Activated CD8-positive, alpha-beta memory T cell treated with anti-CD3 and anti-CD28 coated beads, Interleukin-2, amount 10 ng/mL, durations not matched to agents 7 days and 5 days (primary cell): ENCODE results near the gene BANP. TPM values are rescaled to one million over a fixed set of nuclear protein-coding genes. Genes with fewer than 3 reads are reported as not detected.
"Not testable (repeated sequence)": the region's sequence is repeated elsewhere in the genome, so short reads cannot be mapped to it uniquely, and the experiment has no call there.

Experiments used
- ATAC-seq: fragments of 150-1000 bp; cut with Tn5 transposase; one replicate; pipeline ENCODE4 v1.10.0; 2021; ENCODE audit warnings: moderate library complexity
- CTCF ChIA-PET: fragments of 350-600 bp; sonication (Branson Sonifier 250); formaldehyde crosslinking; loops from one replicate; lab custom pipeline; 2021; ENCODE audit warnings: antibody characterized with exemption; lab: Charles Lee
- DNase-seq: peaks from one replicate; pipeline ENCODE4 v3.0.0-alpha.2; 2020
- H3K27ac Mint-ChIP-seq: one replicate; pipeline ENCODE4 v1.8.0; 2021; ENCODE audit warnings: mild to moderate bottlenecking, mixed read lengths
- H3K27me3 Mint-ChIP-seq: one replicate; pipeline ENCODE4 v1.8.0; 2021; ENCODE audit warnings: mixed read lengths
- H3K36me3 Mint-ChIP-seq: one replicate; pipeline ENCODE4 v1.8.0; 2021; ENCODE audit warnings: mild to moderate bottlenecking, mixed read lengths
- H3K4me1 Mint-ChIP-seq: one replicate; pipeline ENCODE4 v1.8.0; 2021; ENCODE audit warnings: mixed read lengths
- H3K4me3 Mint-ChIP-seq: one replicate; pipeline ENCODE4 v1.8.0; 2021; ENCODE audit warnings: mild to moderate bottlenecking, moderate library complexity, mixed read lengths
- H3K9me3 Mint-ChIP-seq: one replicate; pipeline ENCODE4 v1.8.0; 2022; ENCODE audit warnings: low read depth, mixed read lengths
- total RNA-seq, 2 experiments: library from RNA; stranded (reverse); gene quantifications; one replicate each; pipeline ENCODE4 v1.2.3, GENCODE V29; 2021

Gene BANP, protein sequence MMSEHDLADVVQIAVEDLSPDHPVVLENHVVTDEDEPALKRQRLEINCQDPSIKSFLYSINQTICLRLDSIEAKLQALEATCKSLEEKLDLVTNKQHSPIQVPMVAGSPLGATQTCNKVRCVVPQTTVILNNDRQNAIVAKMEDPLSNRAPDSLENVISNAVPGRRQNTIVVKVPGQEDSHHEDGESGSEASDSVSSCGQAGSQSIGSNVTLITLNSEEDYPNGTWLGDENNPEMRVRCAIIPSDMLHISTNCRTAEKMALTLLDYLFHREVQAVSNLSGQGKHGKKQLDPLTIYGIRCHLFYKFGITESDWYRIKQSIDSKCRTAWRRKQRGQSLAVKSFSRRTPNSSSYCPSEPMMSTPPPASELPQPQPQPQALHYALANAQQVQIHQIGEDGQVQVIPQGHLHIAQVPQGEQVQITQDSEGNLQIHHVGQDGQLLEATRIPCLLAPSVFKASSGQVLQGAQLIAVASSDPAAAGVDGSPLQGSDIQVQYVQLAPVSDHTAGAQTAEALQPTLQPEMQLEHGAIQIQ
- 10 to 100 TPM; 36.1 to 48.7 TPM for total RNA-seq

DNA sequence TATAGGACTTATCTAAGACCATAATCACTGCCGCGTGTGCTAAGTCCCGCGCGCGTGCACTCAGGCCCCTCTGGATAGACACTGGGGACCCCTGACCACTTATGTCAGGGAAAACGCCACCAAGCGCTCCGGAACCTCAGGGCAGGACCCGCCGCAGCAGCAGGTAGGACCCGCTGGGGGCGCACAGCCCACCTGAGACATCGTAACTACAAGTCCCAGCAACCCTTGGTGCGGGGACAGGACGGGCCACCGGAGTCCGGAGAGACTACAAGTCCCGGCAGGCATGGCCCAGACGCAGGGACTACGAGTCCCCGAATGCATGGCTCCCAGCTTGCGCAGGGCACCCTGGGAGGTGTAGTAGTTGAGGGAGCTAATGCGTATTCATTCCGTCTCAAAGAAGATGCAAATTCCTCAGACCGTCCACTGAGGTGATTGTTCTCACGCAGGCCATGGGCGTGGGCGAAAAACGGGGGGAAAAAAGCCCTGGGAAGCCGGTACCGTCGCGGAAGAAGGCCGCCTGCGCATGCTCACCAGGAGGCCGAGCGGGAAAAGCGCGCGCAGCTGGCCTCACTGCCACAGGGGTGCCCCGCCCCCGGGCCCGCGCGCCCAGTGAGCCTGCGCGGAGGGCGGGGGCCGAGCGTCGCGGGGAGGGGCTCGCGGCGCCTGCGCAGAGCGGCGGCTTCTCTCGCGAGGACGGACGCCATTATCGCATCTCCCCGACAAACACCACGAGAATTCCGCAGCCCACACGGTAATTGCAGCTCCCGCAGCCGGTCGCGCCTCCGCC is at the start of gene BANP:
Gene BANP (plus strand): TSS at position 670 of the 787 bp plus-strand sequence. CDS start 23,682 bp downstream, outside the sequence.
- Mint-ChIP-seq H3K4me1 (peaks cover 64% of the 10 kb centered on the region), H3K36me3 (peaks cover 16% of the 10 kb centered on the region), H3K4me3 (peak within 1 kb of the TSS; percentile 89), H3K9me3 (no peaks in the 10 kb centered on the region), H3K27me3 (no peaks in the 10 kb centered on the region), H3K27ac (peak within 1 kb of the TSS; percentile 98)
- CTCF ChIA-PET: interaction anchor here (0.7 to 1.4 kb wide), 9 partner anchors 10 to 619 kb away, joined by 3 to 5 read pairs (median 4); partner anchors contain the start of gene ZC3H18
- ATAC-seq (peak; percentile 96), DNase-seq (peak; percentile 100)

DNA sequence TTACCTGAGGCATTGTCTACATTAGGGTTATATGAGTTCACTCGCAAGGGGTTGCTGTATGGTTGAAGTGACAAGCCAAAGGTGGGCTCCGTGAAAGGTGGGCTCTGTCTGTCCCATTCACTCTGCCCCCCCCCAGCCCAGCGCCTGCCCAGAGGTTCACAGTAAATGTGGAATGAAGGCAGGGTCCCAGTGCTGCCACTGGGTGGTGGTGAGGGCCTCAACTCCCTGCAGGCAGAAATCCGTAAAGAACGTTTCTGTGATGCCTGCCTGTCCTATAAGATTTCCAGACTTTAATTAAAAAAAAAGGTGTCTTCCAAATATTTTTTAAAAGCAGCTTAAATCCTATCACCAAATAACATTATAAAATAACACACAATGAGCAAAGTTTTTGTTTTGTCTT is 46.3 kb upstream of the BANP start:
- ATAC-seq, H3K27me3 Mint-ChIP-seq, H3K36me3 Mint-ChIP-seq, H3K27ac Mint-ChIP-seq, H3K9me3 Mint-ChIP-seq, H3K4me3 Mint-ChIP-seq, DNase-seq: not testable (repeated sequence)
- CTCF ChIA-PET: interaction anchor here (1.0 to 6.1 kb wide), 4 partner anchors 30 to 125 kb away, joined by 3 to 54 read pairs (median 13); no protein-coding TSS in a partner anchor
- peaks cover 38% of the 10 kb centered on the region for H3K4me1 Mint-ChIP-seq

DNA sequence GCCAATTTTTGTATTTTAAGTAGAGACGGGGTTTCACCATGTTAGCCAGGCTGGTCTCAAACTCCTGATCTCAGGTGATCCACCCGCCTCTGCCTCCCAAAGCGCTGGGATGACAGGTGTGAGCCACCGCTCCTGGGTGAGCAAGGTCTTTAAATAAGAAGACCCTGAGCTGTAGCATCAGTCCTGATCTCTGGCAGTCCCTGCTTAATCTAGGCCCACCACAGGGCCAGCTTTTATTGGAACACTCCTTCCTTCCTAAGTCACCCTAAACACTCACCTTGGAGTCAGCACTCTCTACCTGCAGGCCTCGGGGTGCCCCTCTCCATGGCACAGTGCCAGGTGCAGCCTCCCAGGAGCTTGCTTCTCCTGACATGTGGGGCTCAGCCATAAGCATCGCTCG is 45.7 kb upstream of the BANP start:
- not testable (repeated sequence) for H3K36me3 Mint-ChIP-seq, DNase-seq, H3K27ac Mint-ChIP-seq, ATAC-seq, H3K9me3 Mint-ChIP-seq, H3K27me3 Mint-ChIP-seq, H3K4me3 Mint-ChIP-seq
- H3K4me1 Mint-ChIP-seq: peaks cover 38% of the 10 kb centered on the region
- CTCF ChIA-PET: interaction anchor here (0.6 to 6.1 kb wide), 8 partner anchors 10 to 654 kb away, joined by 3 to 54 read pairs (median 4); no protein-coding TSS in a partner anchor

DNA sequence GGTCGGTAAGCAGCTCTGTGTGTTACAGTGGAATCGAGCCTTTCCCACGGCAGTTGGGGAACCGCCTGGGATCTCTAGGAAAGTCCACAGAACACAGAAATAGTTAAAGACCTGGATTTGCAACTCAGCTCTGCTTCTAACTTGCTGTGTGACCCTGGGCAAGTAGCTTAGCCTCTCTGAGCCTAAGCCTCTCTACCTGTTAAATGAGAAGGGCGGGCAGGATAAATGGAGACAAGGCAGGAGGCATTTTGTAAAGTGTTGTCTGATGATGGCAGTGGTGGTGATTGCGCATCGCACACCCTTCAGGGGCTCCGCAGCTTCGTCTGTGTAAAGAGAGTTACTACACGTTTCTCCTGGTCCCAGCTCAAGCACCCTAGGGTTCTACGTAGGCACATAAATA is 43.1 kb upstream of the BANP start:
- peaks cover 36% of the 10 kb centered on the region for H3K4me1 Mint-ChIP-seq
- not testable (repeated sequence) for ATAC-seq, H3K4me3 Mint-ChIP-seq, H3K27me3 Mint-ChIP-seq, H3K9me3 Mint-ChIP-seq, DNase-seq, H3K27ac Mint-ChIP-seq, H3K36me3 Mint-ChIP-seq
- CTCF ChIA-PET: interaction anchor here (0.8 to 6.1 kb wide), 12 partner anchors 10 to 131 kb away, joined by 3 to 54 read pairs (median 7); no protein-coding TSS in a partner anchor

DNA sequence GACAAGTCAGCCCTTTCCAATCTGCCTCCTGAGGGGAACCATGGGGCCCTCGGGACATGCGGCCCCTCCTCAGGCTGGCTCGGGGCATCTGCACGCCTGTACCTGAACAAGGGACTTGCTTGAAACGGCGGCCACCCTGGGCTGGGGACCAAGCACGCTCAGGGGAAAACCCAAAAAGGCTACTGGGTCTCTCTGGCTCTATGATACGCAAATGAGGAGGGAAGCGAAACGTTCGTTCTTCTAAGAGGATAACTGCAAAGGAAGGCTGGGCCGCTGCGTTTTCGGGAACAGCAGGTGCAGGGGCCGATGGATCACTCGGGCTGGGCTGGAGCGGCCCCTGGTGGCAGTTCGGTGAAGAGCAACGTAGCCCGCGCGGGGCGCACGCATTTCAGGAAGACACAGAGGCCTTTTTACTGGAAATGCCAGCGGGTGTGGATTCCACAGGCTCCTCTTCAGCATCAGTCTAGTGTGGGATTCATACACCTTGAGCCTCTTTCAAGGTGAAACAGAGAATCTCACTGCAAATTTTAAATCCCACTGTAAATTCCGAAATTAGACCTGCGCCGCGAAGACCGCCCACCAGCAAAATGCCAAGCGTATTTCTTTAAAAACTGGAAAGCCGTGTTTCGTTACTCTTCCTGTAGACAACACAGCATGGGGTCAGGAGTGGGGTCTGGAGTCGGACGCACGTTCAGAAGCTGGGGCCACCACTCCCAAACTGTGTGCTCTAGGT is 41.9 kb upstream of the BANP start:
- H3K36me3 Mint-ChIP-seq, H3K4me3 Mint-ChIP-seq, H3K9me3 Mint-ChIP-seq: not testable (repeated sequence)
- Mint-ChIP-seq H3K4me1 (peaks cover 29% of the 10 kb centered on the region), H3K27me3 (peaks cover 13% of the 10 kb centered on the region), H3K27ac (peak overlapping the region; percentile 73)
- CTCF ChIA-PET: interaction anchor here (0.9 to 6.1 kb wide), 15 partner anchors 9 to 528 kb away, joined by 3 to 54 read pairs (median 5); partner anchors contain the start of gene KLHDC4
- ATAC-seq (peak; percentile 90), DNase-seq (peak; percentile 86)

DNA sequence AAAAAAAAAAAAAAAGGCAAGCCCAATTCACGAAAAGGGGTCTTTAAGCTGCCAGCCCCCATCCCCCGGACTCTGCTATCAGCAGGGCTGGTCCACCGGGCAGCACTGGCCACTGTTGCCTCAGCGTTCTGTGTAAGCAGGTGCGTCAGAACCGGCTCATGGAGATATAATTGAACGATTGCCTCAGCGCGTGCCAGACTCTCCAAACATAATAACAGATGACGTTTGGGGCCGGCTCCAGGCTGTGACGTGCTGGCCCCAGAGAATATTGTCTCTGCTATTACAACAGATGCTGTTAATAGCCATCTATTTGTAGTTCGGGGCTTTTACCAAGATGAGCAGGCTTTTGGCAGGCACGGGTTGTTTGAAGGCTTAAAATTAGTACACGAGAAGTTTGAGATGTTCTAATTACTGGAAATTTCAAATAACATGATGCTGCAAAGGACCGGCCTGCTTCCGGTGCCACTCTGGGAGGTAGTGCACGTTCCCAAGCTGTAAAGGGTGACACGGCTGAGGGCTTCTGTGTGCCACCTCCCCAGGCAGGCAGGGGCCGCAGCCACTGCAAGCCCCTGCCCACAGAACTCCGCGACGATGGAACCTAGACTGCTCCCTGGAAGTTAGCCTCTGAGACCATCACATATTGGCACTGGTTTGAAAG is 40.0 kb upstream of the BANP start:
- ATAC-seq, H3K36me3 Mint-ChIP-seq, H3K27ac Mint-ChIP-seq, H3K9me3 Mint-ChIP-seq, DNase-seq, H3K4me3 Mint-ChIP-seq: not testable (repeated sequence)
- Mint-ChIP-seq H3K4me1 (peaks cover 25% of the 10 kb centered on the region), H3K27me3 (peaks cover 16% of the 10 kb centered on the region)
- CTCF ChIA-PET: interaction anchor here (1.0 to 6.1 kb wide), 6 partner anchors 15 to 132 kb away, joined by 3 to 54 read pairs (median 6); no protein-coding TSS in a partner anchor

DNA sequence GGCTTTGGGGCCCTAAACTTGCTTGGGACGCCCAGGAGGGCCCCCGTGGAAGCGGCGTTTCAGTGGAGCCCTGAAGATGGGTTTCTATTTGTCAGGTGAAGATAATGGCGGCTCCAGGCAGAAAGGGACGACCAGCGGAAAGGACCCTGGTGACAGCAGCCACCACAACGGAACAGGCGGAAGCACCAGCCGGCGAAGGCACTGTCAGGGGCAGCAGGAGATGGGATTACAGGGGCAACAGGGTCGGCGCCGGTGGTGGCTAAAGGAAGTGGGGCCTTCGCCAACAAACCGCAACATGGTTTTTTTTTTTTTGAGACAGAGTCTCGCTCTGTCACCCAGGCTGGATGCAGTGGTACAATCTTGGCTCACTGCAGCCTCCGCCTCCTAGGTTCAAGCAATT is 38.5 kb upstream of the BANP start:
- CTCF ChIA-PET: interaction anchor here (1.7 kb wide), 1 partner anchor 133 kb away, joined by 5 read pairs; no protein-coding TSS in a partner anchor
- H3K27ac Mint-ChIP-seq, H3K4me3 Mint-ChIP-seq, ATAC-seq, DNase-seq, H3K9me3 Mint-ChIP-seq, H3K36me3 Mint-ChIP-seq: not testable (repeated sequence)
- Mint-ChIP-seq H3K4me1 (peaks cover 17% of the 10 kb centered on the region), H3K27me3 (peaks cover 16% of the 10 kb centered on the region)

DNA sequence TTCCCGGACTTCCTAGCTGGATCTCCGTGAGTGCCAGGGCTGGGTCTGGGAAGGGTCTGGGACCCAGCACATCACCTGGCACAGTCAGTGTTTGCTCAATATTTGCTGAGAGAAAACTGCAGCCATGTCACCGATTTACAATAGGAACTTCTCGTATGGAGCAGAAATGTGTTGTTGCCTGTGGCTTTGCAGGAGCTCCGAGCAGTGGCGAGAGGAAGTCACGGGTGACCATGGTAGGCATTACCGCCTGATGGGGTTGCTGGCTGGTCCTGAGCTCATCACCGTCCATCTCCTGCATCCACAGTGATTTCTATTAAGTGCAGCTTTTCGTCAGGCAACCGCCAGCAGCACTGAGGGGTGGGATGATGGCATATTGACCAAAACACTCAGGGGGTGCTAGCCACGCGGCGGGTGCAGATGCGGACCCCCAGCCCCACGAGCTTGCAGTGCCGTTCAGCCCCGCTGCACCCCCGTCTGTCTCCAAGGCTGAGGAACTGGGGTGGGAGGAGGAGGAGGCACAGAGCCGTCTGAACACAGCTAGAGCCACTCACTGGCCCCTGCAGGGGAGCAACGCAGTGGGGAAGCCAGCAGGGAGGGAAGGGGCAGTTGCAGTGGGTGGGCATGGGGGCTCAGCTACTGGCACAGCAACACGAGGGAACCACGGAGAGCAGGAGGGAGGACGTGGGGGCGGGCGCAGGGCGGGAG is 37.1 kb upstream of the BANP start:
- not testable (repeated sequence) for H3K4me3 Mint-ChIP-seq, DNase-seq, ATAC-seq, H3K27ac Mint-ChIP-seq, H3K9me3 Mint-ChIP-seq, H3K4me1 Mint-ChIP-seq, H3K36me3 Mint-ChIP-seq
- H3K27me3 Mint-ChIP-seq: peaks cover 20% of the 10 kb centered on the region
- CTCF ChIA-PET: interaction anchor here (1.7 to 1.9 kb wide), 2 partner anchors 43 to 135 kb away, joined by 5 to 8 read pairs; no protein-coding TSS in a partner anchor

DNA sequence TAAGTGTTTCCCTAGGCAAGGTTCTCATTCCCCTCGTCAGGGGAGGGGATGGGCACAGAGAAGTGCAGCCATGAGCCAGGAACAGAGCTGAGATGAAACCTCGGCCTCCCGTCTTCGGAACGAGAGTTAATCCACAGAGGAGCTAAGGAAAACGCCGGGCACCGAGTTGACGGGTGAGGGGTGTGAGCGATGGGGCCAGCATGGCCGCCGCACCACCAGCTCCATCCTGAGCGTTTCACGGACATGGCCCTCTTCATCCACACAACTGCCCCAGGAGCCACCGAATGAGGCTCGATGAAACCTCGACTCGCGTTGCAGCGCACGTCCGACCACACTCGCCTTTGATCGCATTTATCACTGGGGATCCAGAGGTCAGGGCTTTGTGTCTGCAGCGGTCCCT is 36.4 kb upstream of the BANP start:
- Mint-ChIP-seq H3K9me3 (no peaks in the 10 kb centered on the region), H3K4me1 (peaks cover 4% of the 10 kb centered on the region), H3K4me3 (no peak overlapping the region), H3K27me3 (peaks cover 20% of the 10 kb centered on the region), H3K36me3 (no peaks in the 10 kb centered on the region), H3K27ac (no peak overlapping the region)
- no peak for ATAC-seq
- DNase-seq: no peak
- CTCF ChIA-PET: interaction anchor here (1.1 to 1.9 kb wide), 2 partner anchors 43 to 136 kb away, joined by 5 to 8 read pairs; no protein-coding TSS in a partner anchor

DNA sequence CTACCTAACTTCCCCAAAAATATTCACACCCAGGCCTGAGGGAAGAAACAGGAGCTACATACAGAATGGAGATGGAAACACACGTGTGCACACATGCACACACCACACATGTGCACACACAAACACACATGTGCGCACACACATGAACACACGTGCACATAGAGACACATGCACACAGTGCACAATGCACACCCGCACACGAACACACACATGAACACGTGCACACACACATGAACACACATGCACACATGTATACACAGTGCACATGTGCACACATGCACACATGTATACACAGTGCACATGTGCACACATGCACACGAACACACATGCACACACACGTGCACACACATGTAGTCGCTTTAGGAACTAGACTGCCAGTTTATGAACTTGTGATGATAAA is 33.7 kb upstream of the BANP start:
- Mint-ChIP-seq H3K36me3 (no peaks in the 10 kb centered on the region), H3K27me3 (peaks cover 17% of the 10 kb centered on the region), H3K4me3 (no peak overlapping the region), H3K4me1 (peaks cover 2% of the 10 kb centered on the region), H3K9me3 (no peaks in the 10 kb centered on the region), H3K27ac (no peak overlapping the region)
- CTCF ChIA-PET: interaction anchor here (1.4 kb wide), 1 partner anchor 138 kb away, joined by 3 read pairs; no protein-coding TSS in a partner anchor
- no peak for DNase-seq
- no peak for ATAC-seq

DNA sequence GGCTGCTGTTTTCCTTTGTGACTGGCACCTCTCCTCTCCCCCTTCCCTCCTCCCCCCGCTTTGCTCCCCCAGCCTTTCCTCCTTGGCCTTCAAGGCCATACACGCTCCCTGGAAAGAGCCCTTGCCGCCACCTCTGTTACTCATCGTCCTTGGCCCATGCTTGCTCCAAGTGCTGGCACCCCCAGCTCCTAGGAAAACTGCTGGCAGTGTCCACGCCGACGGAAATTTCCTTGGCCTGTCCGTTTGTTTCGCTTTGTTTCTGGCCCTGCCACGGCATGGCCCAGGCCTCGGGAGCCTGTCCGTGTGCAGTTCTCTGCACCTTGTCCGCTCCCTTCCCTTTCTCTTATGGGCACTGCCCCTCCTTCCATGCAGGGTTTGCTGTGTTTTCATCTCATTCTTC is 32.9 kb upstream of the BANP start:
- ATAC-seq (no peak), DNase-seq (no peak)
- H3K27me3 Mint-ChIP-seq: peaks cover 18% of the 10 kb centered on the region
- no peak overlapping the region for H3K27ac Mint-ChIP-seq
- no peaks in the 10 kb centered on the region for H3K36me3 Mint-ChIP-seq
- CTCF ChIA-PET: interaction anchor here (1.4 kb wide), 1 partner anchor 139 kb away, joined by 3 read pairs; no protein-coding TSS in a partner anchor
- H3K9me3 Mint-ChIP-seq: no peaks in the 10 kb centered on the region
- H3K4me3 Mint-ChIP-seq: no peak overlapping the region
- no peaks in the 10 kb centered on the region for H3K4me1 Mint-ChIP-seq
